Nucleus accumbens (tissue), 56 donors: ENCODE measurements around the gene HOXC9.
A peak's percentile ranks its signal among the peaks of the same experiment; 100 is the strongest.

Source experiments
- DNase-seq, 56 donors: peaks; one replicate each; lab custom pipeline; 2025; lab: John Stamatoyannopoulos, UW

Gene HOXC9

GRCh38 chr12:53985692-53985993, 14.3 kb upstream of the HOXC9 start:
- DNase-seq, result no peak

GRCh38 chr12:53985994-53986685, 13.8 kb upstream of the HOXC9 start:
- no peak for DNase-seq

DNA sequence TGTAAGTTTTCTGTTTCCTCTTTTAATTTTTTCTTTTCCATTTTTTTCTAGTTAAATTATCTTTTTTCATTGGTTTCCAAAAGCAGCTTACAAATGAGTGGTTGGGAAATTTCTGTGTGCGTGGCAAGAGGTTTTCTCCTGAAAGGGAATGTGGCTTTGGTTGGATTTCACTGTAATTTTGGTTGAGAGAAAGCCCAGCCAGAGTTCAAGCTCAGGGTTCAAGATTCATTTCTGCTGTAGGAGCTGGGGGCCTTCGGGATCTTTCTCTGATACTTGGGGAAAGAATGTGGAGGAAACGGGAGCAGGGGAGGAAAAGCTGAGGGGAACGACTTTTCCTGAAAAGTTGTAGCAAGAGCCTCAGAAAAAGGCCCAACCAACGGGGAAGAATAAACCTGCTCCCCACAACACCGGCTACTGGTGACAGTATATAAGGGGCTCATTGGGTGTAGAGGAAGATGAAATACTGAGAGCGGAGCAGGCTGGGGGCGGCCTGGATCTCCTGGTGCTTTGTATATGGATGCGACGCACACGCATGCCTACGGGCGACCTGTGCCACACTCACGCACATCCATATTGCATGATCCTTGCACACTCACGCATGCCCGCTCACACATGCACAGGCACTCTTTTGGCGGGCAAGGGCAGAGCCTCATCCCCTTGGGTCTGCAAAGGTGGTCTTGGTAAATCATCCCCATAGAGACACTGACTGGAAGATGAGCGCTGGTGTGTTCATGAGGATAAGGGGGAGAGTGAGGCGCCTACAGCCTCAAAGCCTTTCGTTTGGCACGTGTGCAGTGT, 13.1 kb upstream of the HOXC9 start:
- no peak for DNase-seq

DNA sequence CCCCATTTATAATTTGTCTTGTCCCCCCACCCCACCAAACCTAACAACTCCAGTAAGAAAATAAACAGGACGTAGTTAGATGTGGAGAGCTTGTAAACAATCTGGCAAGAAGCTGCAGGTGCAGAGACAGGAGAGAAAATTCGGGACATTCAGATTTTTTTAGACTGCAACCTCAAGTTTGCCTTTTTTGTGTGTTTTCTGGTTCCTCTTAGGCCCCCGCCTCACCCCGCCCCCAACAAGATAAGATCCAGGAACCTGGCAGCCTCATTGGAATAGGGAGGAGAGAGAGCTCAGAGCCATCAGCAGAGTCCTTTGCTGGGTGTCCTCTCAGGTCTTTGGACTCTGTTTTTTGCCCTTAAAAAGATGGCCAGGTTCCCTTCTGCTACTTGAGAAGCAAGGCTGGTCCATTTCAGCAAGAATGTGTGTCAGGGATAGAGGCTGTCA, 12.2 kb upstream of the HOXC9 start:
- no peak for DNase-seq

GRCh38 chr12:53988541-53989226, 11.3 kb upstream of the HOXC9 start:
- no peak for DNase-seq

DNA sequence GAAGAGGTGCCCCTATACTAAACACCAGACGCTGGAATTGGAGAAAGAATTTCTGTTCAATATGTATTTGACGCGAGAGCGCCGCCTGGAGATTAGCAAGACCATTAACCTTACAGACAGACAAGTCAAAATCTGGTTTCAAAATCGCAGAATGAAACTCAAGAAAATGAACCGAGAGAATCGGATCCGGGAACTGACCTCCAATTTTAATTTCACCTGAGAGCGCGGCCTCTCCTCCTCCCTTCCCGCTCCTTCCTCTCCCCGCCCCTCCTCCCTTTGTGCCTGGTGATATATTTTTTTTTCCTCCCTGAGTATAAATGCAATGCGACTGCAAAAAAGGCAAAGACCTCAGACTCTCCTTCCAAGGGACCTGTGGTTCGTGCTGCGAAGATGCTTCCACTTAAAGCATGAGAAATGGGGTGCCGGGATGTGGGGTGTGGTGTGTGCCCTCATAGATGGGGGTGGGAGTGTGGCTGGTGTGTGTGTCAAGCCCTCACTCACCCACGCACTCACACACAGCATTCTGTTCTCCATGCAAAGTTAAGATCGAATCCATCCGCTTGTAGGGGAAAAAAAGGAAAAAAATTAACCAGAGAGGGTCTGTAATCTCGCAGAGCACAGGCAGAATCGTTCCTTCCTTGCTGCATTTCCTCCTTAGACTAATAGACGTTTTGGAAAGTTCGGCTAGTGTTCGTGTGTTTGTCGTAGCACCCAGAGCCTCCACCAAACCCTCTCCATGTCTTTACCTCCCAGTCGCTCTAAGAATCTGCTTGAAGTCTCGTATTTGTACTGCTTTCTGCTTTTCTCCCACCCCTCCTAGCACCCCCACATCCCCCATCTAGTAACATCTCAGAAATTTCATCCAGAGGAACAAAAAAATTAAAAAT, 10.5 kb upstream of the HOXC9 start:
- peak in 9 of 56 donors; percentile 1 to 30 (median 11) for DNase-seq

- DNase-seq, result no peak
These were observed 9.5 kb upstream of the HOXC9 start for GRCh38 chr12:53990311-53991076.

- DNase-seq, result no peak
These were observed 8.9 kb upstream of the HOXC9 start for GRCh38 chr12:53991077-53991460.

DNA sequence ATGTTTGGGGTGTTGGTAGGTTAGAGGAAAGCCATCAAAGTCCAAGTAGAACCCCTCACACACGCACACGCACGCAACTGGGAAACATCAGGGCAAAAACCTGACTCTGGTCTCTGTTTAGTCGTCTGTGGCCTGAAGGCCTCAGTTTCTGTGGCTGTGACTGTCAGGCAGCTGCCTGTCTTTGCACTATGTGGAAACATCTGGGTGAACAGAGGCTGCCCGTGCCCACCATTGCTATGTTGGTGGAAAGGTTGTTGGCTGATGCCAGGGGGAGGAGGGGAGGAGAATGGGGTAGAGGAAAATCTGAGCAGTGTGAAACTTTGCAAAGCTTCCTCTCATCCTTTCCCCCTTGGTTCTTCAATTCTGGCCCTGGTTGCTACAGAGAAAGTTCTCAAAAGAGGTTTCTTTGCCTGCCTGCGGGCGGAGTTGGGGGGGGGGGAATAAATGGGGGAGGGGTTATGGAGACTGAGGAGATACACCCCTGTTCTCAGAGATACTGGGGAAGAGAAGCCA, 7.5 kb upstream of the HOXC9 start:
- no peak for DNase-seq

- DNase-seq, result no peak
These were observed 6.6 kb upstream of the HOXC9 start for GRCh38 chr12:53993162-53994008.

DNA sequence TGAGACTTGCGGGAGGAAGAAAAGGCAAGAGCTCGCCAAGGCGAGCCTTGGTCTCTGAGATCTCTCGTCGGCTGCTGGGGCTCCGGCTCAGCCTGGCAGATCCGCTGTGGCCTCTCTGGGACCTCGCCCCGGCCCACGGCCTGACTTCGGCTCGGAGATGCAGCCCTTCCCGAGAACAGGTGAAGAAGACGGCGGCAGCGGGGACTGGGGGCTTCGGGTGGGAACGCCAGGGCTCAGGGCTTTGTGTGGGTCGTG, 6.0 kb upstream of the HOXC9 start:
- no peak for DNase-seq

DNA sequence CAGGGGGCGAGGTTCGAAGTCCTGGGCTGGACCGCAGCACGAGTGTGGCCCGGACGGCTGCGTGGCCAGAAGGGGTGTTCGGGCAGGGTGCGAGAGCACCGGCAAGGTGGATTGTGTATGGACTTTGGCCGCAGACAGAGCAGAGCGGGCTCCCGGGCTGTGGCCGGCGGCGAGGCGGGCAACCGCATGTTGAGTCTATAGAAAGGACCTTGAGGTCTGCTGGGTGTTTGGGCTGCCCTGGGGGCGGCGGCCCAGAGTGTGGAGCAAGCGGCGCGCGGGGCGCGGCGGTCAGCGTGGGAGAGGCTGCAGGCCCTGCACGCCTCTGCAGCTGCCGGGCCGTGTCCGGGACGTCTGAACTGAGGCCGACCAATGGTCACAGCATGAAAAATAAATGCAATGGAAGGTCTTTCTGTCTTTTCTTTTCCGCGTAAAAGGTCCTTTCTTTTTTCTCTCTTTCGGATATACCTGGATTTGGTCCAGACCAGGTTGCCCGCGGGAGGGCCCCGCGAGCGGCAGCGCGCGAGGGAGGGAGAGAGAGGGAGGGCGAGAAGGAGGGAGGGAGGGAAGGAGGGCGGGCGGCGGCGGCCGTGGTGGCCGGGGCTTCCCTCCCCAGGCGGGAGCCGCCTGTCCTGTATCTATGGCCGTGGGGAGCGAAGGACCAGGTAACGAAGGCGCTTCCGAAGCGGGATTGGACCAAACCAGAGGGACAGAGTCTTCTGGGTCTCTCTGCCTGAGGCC, 5.5 kb upstream of the HOXC9 start:
- DNase-seq, result no peak

DNA sequence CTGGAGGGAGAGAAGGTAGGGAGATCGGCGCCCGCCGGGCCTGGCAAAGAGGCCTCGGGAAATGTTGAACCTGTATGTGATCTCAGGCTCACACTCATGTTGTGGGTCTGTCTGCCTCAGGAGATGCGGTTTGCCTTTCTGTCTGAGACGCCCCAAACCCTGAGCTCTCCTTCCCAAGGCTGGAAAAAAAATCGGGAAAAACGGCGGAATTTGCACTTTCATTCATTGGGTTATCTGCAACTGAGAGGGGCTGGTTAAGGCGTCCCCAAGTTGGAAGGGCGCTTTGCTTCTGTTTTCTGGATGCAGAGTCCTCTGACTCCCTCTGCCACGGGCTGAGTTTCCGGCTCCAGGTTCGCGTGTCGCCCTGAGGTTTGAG, 5.0 kb upstream of the HOXC9 start:
- DNase-seq, result no peak

- peak in 1 of 56 donors; percentile 2 for DNase-seq
These were observed 4.4 kb upstream of the HOXC9 start for GRCh38 chr12:53995378-53996239.

- no peak for DNase-seq
These were observed 3.4 kb upstream of the HOXC9 start for GRCh38 chr12:53996240-53997203.
